Neural progenitor cell (in vitro differentiated cells): ENCODE data around the gene RSF1. TPM values are rescaled to one million over a fixed set of nuclear protein-coding genes. Genes with fewer than 3 reads are reported as not detected.

Experiments
- DNase-seq: peaks from one replicate; pipeline ENCODE4 v3.0.0-alpha.2; 2016; ENCODE audit warnings: low spot score
- H2AFZ ChIP-seq: fragments of 200-600 bp; sonication (generic); replicated peaks from 2 replicates; pipeline ENCODE4 v1.6.1; 2016; ENCODE audit warnings: antibody characterized with exemption
- H3F3A ChIP-seq: fragments of 200-600 bp; sonication (generic); 2 replicates; pipeline ENCODE4 v1.6.1; 2016; ENCODE audit warnings: antibody characterized with exemption, low read depth
- H3K27ac ChIP-seq: fragments of 200-600 bp; sonication (generic); 2 replicates; pipeline ENCODE4 v1.5.1; 2016; ENCODE audit warnings: mild to moderate bottlenecking
- H3K27me3 ChIP-seq: fragments of 200-600 bp; sonication (generic); 2 replicates; pipeline ENCODE4 v1.6.1; 2016; ENCODE audit warnings: mild to moderate bottlenecking, moderate library complexity
- H3K36me3 ChIP-seq: fragments of 200-600 bp; sonication (generic); 2 replicates; pipeline ENCODE4 v1.5.1; 2016
- H3K4me1 ChIP-seq: fragments of 200-600 bp; sonication (generic); 2 replicates; pipeline ENCODE4 v1.6.1; 2016; ENCODE audit warnings: mixed run types
- H3K4me2 ChIP-seq: fragments of 200-600 bp; sonication (generic); 2 replicates; pipeline ENCODE4 v1.6.1; 2016
- H3K4me3 ChIP-seq: fragments of 200-600 bp; sonication (generic); 2 replicates; pipeline ENCODE4 v1.5.1; 2016
- H3K79me2 ChIP-seq: fragments of 200-600 bp; sonication (generic); 2 replicates; pipeline ENCODE4 v1.6.1; 2016; ENCODE audit warnings: low read depth
- H3K9ac ChIP-seq: fragments of 200-600 bp; sonication (generic); 2 replicates; pipeline ENCODE4 v1.6.1; 2016
- H3K9me3 ChIP-seq: fragments of 200-600 bp; sonication (generic); 2 replicates; pipeline ENCODE4 v1.5.1; 2016; ENCODE audit warnings: low read depth
- H4K20me1 ChIP-seq: fragments of 200-600 bp; sonication (generic); 2 replicates; pipeline ENCODE4 v1.6.1; 2016; ENCODE audit warnings: low read depth
- H3K27ac Mint-ChIP-seq: 3 replicates; pipeline ENCODE4 v1.8.0; 2021; ENCODE audit warnings: mixed read lengths
- H3K27me3 Mint-ChIP-seq: 2 replicates; pipeline ENCODE4 v1.8.0; 2022; ENCODE audit warnings: low read depth, mild to moderate bottlenecking, inconsistent platforms, moderate library complexity, mixed read lengths; ENCODE audit not compliant: insufficient read depth
- H3K36me3 Mint-ChIP-seq: 3 replicates; pipeline ENCODE4 v1.8.0; 2021; ENCODE audit warnings: mixed read lengths
- H3K4me1 Mint-ChIP-seq: 3 replicates; pipeline ENCODE4 v1.8.0; 2021; ENCODE audit warnings: mixed read lengths
- H3K4me3 Mint-ChIP-seq: 3 replicates; pipeline ENCODE4 v1.8.0; 2021; ENCODE audit warnings: mild to moderate bottlenecking, moderate library complexity, mixed read lengths
- H3K9me3 Mint-ChIP-seq: 3 replicates; pipeline ENCODE4 v1.8.0; 2020; ENCODE audit warnings: mixed read lengths
- CTCF ChIP-seq: fragments of 200-600 bp; sonication (generic); IDR thresholded peaks from 2 replicates; pipeline ENCODE4 v1.5.1; 2017; ENCODE audit warnings: antibody characterized with exemption, mild to moderate bottlenecking
- EZH2 ChIP-seq: fragments of 200-600 bp; sonication (generic); IDR thresholded peaks from 2 replicates; pipeline ENCODE4 v1.6.1; 2017; ENCODE audit warnings: antibody characterized with exemption, mild to moderate bottlenecking, moderate library complexity
- EZH2phosphoT487 ChIP-seq: fragments of 200-600 bp; sonication (generic); IDR thresholded peaks from 2 replicates; pipeline ENCODE4 v1.6.1; 2017; ENCODE audit warnings: antibody characterized with exemption
- total RNA-seq: library from RNA; depleted of rRNA; stranded (reverse); fragments of >200 nt; gene quantifications from 2 replicates; pipeline ENCODE4 v1.2.3, GENCODE V29; 2015; ENCODE audit warnings: low replicate concordance

Gene RSF1
- total RNA-seq, 1 donor from 2014 or later, result 106 TPM

- Mint-ChIP-seq H3K36me3 (no peaks in the 10 kb centered on the region), H3K9me3 (no peaks in the 10 kb centered on the region), H3K4me3 (no peak overlapping the region), H3K27ac (no peak overlapping the region), H3K4me1 (no peaks in the 10 kb centered on the region), H3K27me3 (no peaks in the 10 kb centered on the region)
- no peak overlapping the region for H2AFZ ChIP-seq
- no peak overlapping the region for H3K27ac ChIP-seq
- H3K4me3 ChIP-seq, result no peak overlapping the region
- DNase-seq, result no peak
- no peaks in the 10 kb centered on the region for H3K27me3 ChIP-seq
- H3K9ac ChIP-seq, result no peak overlapping the region
- no peaks in the 10 kb centered on the region for H4K20me1 ChIP-seq
- H3K36me3 ChIP-seq, result no peaks in the 10 kb centered on the region
- no peaks in the 10 kb centered on the region for H3K79me2 ChIP-seq
- no peaks in the 10 kb centered on the region for H3K4me1 ChIP-seq
- no peaks in the 10 kb centered on the region for H3F3A ChIP-seq
- H3K4me2 ChIP-seq, result no peak overlapping the region
- H3K9me3 ChIP-seq, result no peaks in the 10 kb centered on the region
- TF ChIP-seq EZH2phosphoT487, result no peak
- no peak for TF ChIP-seq EZH2
- no peak for TF ChIP-seq CTCF
Measured at GRCh38 chr11:77654770-77655434, 165.6 kb downstream of the RSF1 start.

GRCh38 chr11:77650123-77650522 lies 170.4 kb downstream of the RSF1 start:
- DNase-seq, result no peak
- Mint-ChIP-seq H3K27ac (no peak overlapping the region), H3K4me1 (peaks cover 2% of the 10 kb centered on the region), H3K36me3 (no peaks in the 10 kb centered on the region), H3K9me3 (no peaks in the 10 kb centered on the region), H3K27me3 (peaks cover under 1% of the 10 kb centered on the region), H3K4me3 (no peak overlapping the region)
- H2AFZ ChIP-seq, result no peak overlapping the region
- H3K27me3 ChIP-seq, result no peaks in the 10 kb centered on the region
- no peak overlapping the region for H3K4me2 ChIP-seq
- H3K9me3 ChIP-seq, result no peaks in the 10 kb centered on the region
- H3K9ac ChIP-seq, result no peak overlapping the region
- no peaks in the 10 kb centered on the region for H3K36me3 ChIP-seq
- no peak overlapping the region for H3K4me3 ChIP-seq
- no peaks in the 10 kb centered on the region for H3F3A ChIP-seq
- no peak for TF ChIP-seq CTCF
- no peak for TF ChIP-seq EZH2phosphoT487
- no peak for TF ChIP-seq EZH2
- no peaks in the 10 kb centered on the region for H4K20me1 ChIP-seq
- H3K27ac ChIP-seq, result no peak overlapping the region
- no peaks in the 10 kb centered on the region for H3K79me2 ChIP-seq
- no peaks in the 10 kb centered on the region for H3K4me1 ChIP-seq

DNA sequence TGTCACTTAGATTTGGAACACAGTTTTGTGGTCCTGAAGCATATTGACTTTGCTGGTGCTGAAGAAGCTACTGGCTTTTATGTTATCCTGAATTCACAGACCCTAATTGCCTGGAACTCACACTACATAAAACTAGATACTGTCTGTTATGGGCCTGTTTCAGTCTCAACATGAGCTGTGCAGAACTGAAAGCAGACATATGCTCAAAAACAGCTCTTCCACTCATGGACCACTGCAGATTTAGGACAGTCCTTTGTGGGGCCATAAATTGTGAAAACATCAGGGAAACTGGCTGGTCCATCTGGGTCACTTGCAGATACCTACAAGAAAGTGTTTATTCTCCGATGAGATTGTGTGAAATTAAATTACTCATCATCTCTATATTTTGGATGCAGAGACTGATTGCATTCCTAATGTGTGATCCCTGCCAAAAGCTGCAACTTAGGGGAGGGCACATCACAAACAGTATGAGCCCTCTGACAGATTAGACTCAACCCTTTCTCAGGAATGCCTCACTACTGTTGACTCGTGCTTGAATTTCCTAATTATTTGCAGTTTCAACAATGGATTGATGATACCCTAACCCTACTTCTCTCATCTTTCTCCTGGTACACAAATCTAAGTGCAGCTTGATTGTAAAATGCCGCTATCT lies 172.7 kb downstream of the RSF1 start:
- Histone ChIP-seq H3K36me3 (no peaks in the 10 kb centered on the region), H3F3A (no peaks in the 10 kb centered on the region), H2AFZ (no peak overlapping the region), H3K27me3 (no peaks in the 10 kb centered on the region), H3K9me3 (no peaks in the 10 kb centered on the region), H4K20me1 (no peaks in the 10 kb centered on the region), H3K4me1 (no peaks in the 10 kb centered on the region), H3K4me3 (no peak overlapping the region), H3K4me2 (no peak overlapping the region), H3K9ac (no peak overlapping the region), H3K27ac (no peak overlapping the region), H3K79me2 (no peaks in the 10 kb centered on the region)
- no peak for DNase-seq
- H3K9me3 Mint-ChIP-seq, result no peaks in the 10 kb centered on the region
- no peak overlapping the region for H3K4me3 Mint-ChIP-seq
- H3K27ac Mint-ChIP-seq, result no peak overlapping the region
- H3K36me3 Mint-ChIP-seq, result no peaks in the 10 kb centered on the region
- peaks cover 11% of the 10 kb centered on the region for H3K27me3 Mint-ChIP-seq
- H3K4me1 Mint-ChIP-seq, result peaks cover 2% of the 10 kb centered on the region
- TF ChIP-seq EZH2 (no peak), EZH2phosphoT487 (no peak)

- no peak overlapping the region for H3K27ac Mint-ChIP-seq
- Histone ChIP-seq H3K9ac (no peak overlapping the region), H3K27me3 (no peaks in the 10 kb centered on the region), H3K4me1 (no peaks in the 10 kb centered on the region), H3F3A (no peaks in the 10 kb centered on the region), H3K27ac (no peak overlapping the region), H3K4me2 (no peak overlapping the region), H3K36me3 (no peaks in the 10 kb centered on the region), H3K9me3 (no peaks in the 10 kb centered on the region), H3K4me3 (no peak overlapping the region), H3K79me2 (no peaks in the 10 kb centered on the region), H2AFZ (peak overlapping the region; percentile 72), H4K20me1 (no peaks in the 10 kb centered on the region)
- no peak overlapping the region for H3K4me3 Mint-ChIP-seq
- H3K27me3 Mint-ChIP-seq, result peaks cover 13% of the 10 kb centered on the region
- H3K9me3 Mint-ChIP-seq, result peaks cover 4% of the 10 kb centered on the region
- TF ChIP-seq EZH2, result no peak
- no peak for TF ChIP-seq EZH2phosphoT487
- no peak for TF ChIP-seq CTCF
- DNase-seq, result no peak
- peaks cover 2% of the 10 kb centered on the region for H3K4me1 Mint-ChIP-seq
- H3K36me3 Mint-ChIP-seq, result no peaks in the 10 kb centered on the region
Measured at GRCh38 chr11:77644887-77645286, 175.6 kb downstream of the RSF1 start.
